Muscle layer of duodenum (tissue), 2 donors: Measurements from ENCODE around the gene CEACAM20.
"Not testable (repeated sequence)": the region's sequence is repeated elsewhere in the genome, so short reads cannot be mapped to it uniquely, and the experiment has no call there.

Source experiments
- H3K27ac ChIP-seq: one replicate; pipeline ENCODE4 v1.7.0; 2013; ENCODE audit warnings: mild to moderate bottlenecking, low read length
- H3K27me3 ChIP-seq: one replicate; pipeline ENCODE4 v1.7.0; 2013; ENCODE audit warnings: low read depth, mild to moderate bottlenecking, control low read depth, low read length
- H3K36me3 ChIP-seq, 2 donors: one replicate each; pipeline ENCODE4 v1.7.0; 2013; ENCODE audit warnings: low read length in 2 of 2, control low read depth in 1 of 2, mild to moderate bottlenecking in 1 of 2; ENCODE audit not compliant: insufficient read depth in 2 of 2, control insufficient read depth in 1 of 2
- H3K4me1 ChIP-seq, 2 donors: one replicate each; pipeline ENCODE4 v1.7.0; 2013; ENCODE audit warnings: low read length in 2 of 2, mild to moderate bottlenecking in 2 of 2, control low read depth in 1 of 2, moderate library complexity in 1 of 2; ENCODE audit not compliant: insufficient read depth in 2 of 2, control insufficient read depth in 1 of 2
- H3K4me3 ChIP-seq, 2 donors: one replicate each; pipeline ENCODE4 v1.7.0; 2013; ENCODE audit warnings: low read length in 2 of 2, low read depth in 1 of 2, mild to moderate bottlenecking in 1 of 2
- H3K9me3 ChIP-seq, 2 donors: one replicate each; pipeline ENCODE4 v1.7.0; 2013; ENCODE audit warnings: low read length in 2 of 2, control low read depth in 1 of 2, mild to moderate bottlenecking in 1 of 2; ENCODE audit not compliant: control insufficient read depth in 1 of 2
- donor health status: healthy.

CEACAM20 gene

DNA sequence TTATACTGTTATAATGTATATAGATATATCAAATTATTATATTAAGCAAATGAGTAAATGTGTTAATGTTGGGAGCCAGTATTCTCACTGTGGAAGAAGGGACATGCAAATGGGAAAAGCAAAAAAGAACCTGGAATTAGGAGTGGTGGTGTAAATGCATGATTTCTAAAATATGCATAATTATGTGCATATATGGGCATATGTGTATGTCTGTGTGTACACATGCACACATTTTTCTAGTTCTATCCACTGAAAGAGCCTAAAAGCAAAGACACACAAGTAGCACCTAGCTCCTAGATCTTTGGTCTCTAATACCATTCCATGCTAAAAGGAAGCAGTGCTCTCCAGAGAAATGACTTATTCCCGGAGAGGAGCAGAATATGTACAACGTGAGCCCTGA lies 38.3 kb upstream of the CEACAM20 start:
- Histone ChIP-seq H3K27me3 (no peaks in the 10 kb centered on the region), H3K4me1 (no peaks in the 10 kb centered on the region), H3K9me3 (no peaks in the 10 kb centered on the region), H3K27ac (no peak overlapping the region), H3K36me3 (no peaks in the 10 kb centered on the region), H3K4me3 (no peak overlapping the region)

DNA sequence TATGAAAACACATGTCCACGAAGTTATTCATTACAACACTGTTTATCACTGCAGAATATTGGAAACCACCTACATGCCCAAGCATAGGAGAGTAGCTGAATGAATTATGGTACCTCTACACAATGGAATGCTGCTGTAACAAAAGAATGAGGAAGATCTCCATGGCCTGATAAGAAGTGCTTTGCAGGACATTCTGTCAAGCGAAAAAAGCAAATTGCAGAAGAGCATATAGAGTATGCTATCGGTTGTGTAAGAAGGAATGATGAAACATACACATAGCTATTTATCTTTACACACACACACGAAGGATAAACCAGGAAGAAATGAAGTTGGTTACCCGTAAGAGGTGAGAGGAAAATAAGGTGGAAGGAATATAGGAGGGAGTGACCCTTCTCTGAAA lies 37.5 kb upstream of the CEACAM20 start:
- Histone ChIP-seq H3K36me3 (no peaks in the 10 kb centered on the region), H3K9me3 (no peaks in the 10 kb centered on the region), H3K4me1 (no peaks in the 10 kb centered on the region), H3K27me3 (no peaks in the 10 kb centered on the region), H3K27ac (no peak overlapping the region), H3K4me3 (no peak overlapping the region)

DNA sequence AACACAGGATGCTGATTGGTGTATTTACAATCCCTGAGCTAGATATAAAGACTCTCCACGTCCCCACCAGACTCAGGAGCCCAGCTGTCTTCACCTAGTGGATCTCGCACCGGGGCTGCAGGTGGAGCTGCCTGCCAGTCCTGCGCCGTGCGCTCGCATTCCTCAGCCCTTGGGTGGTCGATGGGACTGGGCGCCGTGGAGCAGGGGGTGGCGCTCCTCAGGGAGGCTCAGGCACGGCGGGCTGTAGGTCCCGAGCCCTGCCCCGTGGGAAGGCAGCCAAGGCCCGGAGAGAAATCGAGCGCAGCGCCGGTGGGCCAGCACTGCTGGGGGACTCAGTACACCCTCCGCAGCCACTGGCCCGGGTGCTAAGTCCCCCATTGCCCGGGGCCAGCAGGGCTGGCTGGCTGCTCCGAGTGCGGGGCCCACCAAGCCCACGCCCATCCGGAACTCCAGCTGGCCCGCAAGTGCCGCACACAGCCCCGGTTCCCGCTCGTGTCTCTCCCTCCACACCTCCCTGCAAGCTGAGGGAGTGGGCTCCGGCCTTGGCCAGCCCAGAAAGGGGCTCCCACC lies 33.7 kb upstream of the CEACAM20 start:
- H3K9me3 ChIP-seq, H3K4me3 ChIP-seq, H3K36me3 ChIP-seq, H3K27me3 ChIP-seq, H3K27ac ChIP-seq, H3K4me1 ChIP-seq: not testable (repeated sequence)

DNA sequence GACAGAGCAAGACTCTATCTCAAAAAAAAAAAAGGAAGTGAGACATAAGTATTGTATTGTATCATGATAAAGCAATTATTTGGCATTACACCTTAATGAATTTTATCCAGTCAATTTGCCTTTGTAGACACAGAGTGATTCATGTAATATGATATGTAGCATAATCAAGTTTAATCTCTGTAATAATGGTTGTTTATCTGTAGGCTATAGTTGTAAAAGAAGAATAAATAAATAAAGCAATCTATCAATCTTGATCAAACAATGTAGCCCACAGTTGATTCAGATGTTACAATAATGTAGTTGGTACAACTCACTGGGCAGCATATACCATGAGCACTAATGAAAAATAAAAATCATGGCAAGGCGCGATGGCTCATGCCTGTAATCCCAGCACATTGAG lies 28.5 kb upstream of the CEACAM20 start:
- H3K27ac ChIP-seq, result no peak overlapping the region
- no peaks in the 10 kb centered on the region for H3K9me3 ChIP-seq
- H3K4me3 ChIP-seq, result no peak overlapping the region
- H3K4me1 ChIP-seq, result no peaks in the 10 kb centered on the region
- no peaks in the 10 kb centered on the region for H3K27me3 ChIP-seq
- H3K36me3 ChIP-seq, result no peaks in the 10 kb centered on the region

DNA sequence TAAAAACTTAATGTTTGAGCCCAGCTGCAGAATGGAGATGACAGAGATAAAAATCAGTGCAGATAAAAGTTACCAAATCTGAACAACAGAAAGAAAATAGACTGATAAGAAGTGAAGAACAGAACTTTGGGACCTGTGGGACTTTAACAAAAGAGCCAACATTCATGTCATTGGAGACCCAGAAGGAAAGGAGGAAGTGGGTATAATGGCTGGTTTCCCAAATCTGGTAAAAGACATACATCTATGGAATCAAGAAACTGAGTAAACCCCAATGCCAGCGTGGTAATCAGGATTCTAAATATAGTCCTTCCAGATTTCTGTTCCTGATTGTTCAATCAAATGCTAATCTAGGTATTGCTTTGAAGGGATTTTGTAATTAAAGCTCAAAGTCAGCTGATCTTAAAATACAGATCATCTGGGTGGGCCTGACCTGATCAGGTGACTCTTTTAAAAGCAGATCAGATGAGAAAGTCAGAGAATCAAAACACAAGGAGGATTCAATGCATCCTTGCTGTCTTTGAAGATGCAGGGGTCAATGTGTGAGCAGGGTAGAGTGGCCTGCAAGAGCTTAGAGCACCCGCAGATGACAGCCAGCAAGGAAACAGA lies 25.3 kb upstream of the CEACAM20 start:
- Histone ChIP-seq H3K36me3 (no peaks in the 10 kb centered on the region), H3K9me3 (no peaks in the 10 kb centered on the region), H3K27me3 (no peaks in the 10 kb centered on the region), H3K27ac (no peak overlapping the region), H3K4me1 (no peaks in the 10 kb centered on the region), H3K4me3 (no peak overlapping the region)

DNA sequence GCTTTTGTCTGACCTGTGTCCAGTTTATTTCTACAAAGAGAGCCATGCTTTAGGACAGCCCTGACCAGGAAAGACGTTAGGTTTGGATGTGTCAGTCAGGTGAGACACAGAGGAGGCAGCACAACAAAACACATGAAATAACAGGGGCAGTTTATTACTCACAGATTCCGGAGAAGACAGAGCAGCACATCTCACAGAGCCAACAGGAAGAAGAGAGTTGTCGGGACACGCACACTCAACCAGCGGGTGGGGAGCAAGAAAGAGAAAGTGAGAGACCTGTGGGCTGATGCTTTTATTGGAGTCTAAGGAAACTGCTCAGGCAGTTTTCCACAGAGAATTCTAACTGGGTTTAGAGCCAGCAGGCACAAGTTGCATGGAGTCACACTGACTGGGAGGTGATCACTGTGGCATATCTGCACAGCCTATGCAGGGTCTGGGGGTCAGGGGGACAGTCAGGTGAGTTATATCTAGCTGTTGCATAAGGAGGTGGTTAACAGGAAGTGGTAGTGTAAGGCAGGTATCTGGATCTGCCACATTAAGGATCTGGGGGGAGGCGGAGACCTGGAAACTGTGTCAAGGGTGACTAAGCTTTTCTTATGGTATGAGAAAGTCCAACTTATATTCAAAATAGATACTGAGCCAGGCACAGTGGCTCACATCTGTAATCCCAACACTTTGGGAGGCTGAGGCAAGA lies 24.1 kb upstream of the CEACAM20 start:
- Histone ChIP-seq H3K36me3 (no peaks in the 10 kb centered on the region), H3K27me3 (no peaks in the 10 kb centered on the region), H3K4me1 (no peaks in the 10 kb centered on the region), H3K27ac (no peak overlapping the region), H3K9me3 (no peaks in the 10 kb centered on the region), H3K4me3 (no peak overlapping the region)

DNA sequence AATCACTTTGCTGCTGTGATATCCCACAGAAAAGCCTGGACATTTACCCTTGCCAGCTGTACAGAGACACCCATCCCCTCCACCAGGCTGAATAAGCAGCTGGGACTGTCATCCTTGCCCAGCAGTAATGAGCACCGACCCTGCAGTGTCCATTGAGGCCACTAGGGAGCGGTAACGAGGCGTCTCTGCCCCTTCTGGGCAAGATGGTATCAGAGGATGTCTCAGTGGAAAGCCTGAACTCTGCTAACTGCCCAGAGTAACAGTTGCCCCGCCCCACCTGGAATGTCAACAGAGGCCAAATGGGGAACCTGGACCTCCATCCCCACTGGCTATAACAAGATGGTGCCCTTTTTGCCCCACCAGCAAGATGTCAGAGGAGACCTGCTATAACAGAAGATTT lies 22.8 kb upstream of the CEACAM20 start:
- Histone ChIP-seq H3K4me1 (no peaks in the 10 kb centered on the region), H3K27me3 (no peaks in the 10 kb centered on the region), H3K27ac (no peak overlapping the region), H3K9me3 (no peaks in the 10 kb centered on the region), H3K36me3 (no peaks in the 10 kb centered on the region), H3K4me3 (no peak overlapping the region)

DNA sequence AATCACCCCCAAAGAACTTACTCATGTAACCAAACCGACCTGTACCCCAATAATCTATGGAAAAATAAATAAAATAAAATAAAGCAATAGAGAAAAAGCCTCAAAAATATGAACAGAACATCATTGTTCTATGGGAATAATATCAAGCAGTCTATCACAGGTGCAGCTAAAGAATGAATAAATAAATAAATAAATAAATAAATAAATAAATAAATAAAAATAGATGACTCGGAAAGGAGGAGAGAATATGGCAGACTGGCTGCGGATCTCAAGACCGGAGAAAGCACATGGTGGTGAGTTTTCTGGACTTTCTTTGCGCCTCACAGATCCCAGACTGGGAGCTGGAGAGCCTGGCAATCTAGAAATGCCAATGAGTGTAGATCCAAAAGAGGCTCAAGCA lies 22.4 kb upstream of the CEACAM20 start:
- Histone ChIP-seq H3K4me1 (no peaks in the 10 kb centered on the region), H3K36me3 (no peaks in the 10 kb centered on the region), H3K9me3 (no peaks in the 10 kb centered on the region), H3K27ac (no peak overlapping the region), H3K27me3 (no peaks in the 10 kb centered on the region), H3K4me3 (no peak overlapping the region)

DNA sequence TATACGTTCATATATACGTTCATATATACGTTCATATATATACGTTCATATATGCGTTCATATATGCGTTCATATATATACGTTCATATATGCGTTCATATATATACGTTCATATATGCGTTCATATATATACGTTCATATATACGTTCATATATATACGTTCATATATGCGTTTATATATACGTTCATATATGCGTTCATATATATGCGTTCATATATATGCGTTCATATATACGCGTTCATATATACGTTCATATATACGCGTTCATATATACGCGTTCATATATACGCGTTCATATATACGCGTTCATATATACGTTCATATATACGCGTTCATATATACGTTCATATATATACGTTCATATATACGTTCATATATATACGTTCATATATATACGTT lies 21.5 kb upstream of the CEACAM20 start:
- not testable (repeated sequence) for H3K27ac ChIP-seq, H3K27me3 ChIP-seq, H3K4me3 ChIP-seq, H3K4me1 ChIP-seq, H3K9me3 ChIP-seq, H3K36me3 ChIP-seq

DNA sequence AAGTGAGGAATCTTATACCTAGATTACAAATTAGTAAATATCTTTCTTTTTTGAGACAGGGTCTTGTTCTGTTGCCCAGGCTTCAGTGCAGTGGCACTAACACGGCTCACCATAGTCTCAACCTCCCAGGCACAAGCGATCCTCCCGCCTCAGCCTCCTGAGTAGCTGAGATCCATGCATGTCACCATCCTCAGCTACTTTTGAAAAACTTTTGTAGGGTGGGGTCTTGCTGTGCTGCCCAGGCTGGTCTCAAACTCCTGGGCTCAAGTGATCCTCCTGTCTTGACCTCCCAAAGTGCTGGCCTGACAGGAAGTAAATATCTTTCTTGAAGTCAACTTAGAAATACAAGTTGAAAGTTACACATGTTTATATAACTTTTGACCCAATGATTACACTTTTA lies 20.0 kb upstream of the CEACAM20 start:
- H3K27ac ChIP-seq, result no peak overlapping the region
- no peaks in the 10 kb centered on the region for H3K27me3 ChIP-seq
- H3K9me3 ChIP-seq, result no peaks in the 10 kb centered on the region
- no peak overlapping the region for H3K4me3 ChIP-seq
- H3K4me1 ChIP-seq, result no peaks in the 10 kb centered on the region
- H3K36me3 ChIP-seq, result no peaks in the 10 kb centered on the region

DNA sequence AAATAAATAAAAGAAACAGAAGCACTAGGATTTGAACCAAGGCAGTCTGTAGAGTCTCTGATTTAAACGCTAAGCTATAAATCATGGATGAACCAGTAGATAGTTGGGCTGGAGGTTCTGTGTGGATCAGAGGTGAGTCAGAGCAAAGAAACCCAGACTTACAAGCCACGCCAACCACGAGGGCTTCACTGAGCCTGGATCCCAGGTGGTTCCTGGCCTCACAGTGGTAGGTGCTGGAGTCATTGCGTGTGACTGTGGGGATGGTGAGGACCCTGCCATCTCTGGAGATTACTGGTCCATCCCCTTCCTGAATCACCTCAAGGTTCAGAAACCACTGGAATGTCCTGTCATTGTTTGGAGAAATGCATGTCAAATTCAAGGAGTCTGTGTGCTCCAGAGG lies 19.3 kb upstream of the CEACAM20 start:
- no peaks in the 10 kb centered on the region for H3K4me1 ChIP-seq
- H3K27ac ChIP-seq, result no peak overlapping the region
- H3K9me3 ChIP-seq, result no peaks in the 10 kb centered on the region
- no peaks in the 10 kb centered on the region for H3K27me3 ChIP-seq
- H3K4me3 ChIP-seq, result no peak overlapping the region
- H3K36me3 ChIP-seq, result no peaks in the 10 kb centered on the region

DNA sequence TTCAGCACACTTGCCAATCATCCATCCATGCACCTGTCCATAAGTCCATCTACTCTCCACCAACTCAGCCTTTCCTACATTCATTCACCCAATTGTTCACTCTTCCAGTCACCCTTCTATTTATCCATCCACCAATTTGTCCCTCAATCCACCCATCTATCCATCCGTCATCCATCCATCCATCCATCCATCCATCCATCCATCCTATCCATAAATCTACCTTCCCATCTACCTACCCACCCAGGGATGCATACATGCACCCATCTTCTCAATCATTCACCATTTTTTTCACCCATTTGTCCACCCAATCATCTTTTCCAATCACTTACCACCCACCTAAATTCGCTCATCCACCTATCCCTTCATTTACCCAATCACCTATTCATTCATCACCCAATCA lies 14.6 kb upstream of the CEACAM20 start:
- Histone ChIP-seq H3K4me1 (no peaks in the 10 kb centered on the region), H3K9me3 (no peaks in the 10 kb centered on the region), H3K27me3 (no peaks in the 10 kb centered on the region), H3K4me3 (no peak overlapping the region), H3K27ac (no peak overlapping the region), H3K36me3 (no peaks in the 10 kb centered on the region)
